Measurements from ENCODE around the gene BAMBI. TPM values are rescaled to one million over a fixed set of nuclear protein-coding genes. Genes with fewer than 3 reads are reported as not detected.
A peak's percentile ranks its signal among the peaks of the same experiment; 100 is the strongest.

Gene BAMBI, protein sequence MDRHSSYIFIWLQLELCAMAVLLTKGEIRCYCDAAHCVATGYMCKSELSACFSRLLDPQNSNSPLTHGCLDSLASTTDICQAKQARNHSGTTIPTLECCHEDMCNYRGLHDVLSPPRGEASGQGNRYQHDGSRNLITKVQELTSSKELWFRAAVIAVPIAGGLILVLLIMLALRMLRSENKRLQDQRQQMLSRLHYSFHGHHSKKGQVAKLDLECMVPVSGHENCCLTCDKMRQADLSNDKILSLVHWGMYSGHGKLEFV
- total RNA-seq (2021; fragmentation: NEBNext Ultra II Directional; extraction: Animal tissue kit (Norgen Biotek cat#: 25700)) (26.4 and 28.4 TPM in 2 replicates), polyA plus RNA-seq (2011; rRNA removed) (5.6 and 7.3 TPM in 2 replicates), polyA minus RNA-seq (2011; rRNA and poly(A)+ RNA removed) (3.6 and 4.3 TPM in 2 replicates)
- polyA plus RNA-seq (2011; cell fraction: cytosol; rRNA removed) = 6.3 TPM
- 9.8 TPM for polyA plus RNA-seq (2011; cell fraction: nucleus; rRNA removed)
- polyA plus RNA-seq (2012, experiment 1 of 2) = 11.0 to 16.9 TPM (median 14.0 TPM) in 4 replicates
- 11.2 TPM for polyA plus RNA-seq (2012, experiment 2 of 2)
- 28.3 TPM for polyA plus RNA-seq (2013, experiment 1 of 2)
- polyA plus RNA-seq (2013, experiment 2 of 2) = 37.5 TPM
- polyA minus RNA-seq (2011; cell fraction: cytosol; rRNA and poly(A)+ RNA removed) = 3.5 TPM
- polyA minus RNA-seq (2011; cell fraction: nucleus; rRNA and poly(A)+ RNA removed) = 5.9 TPM
- long read RNA-seq, experiment 1, transcript BAMBI-201 (3 exons, 1,877 nt) = major isoform, 27 of 45 reads
- long read RNA-seq, experiment 1, partial matches to known transcripts = 3 of 45 reads
- long read RNA-seq, experiment 1, other reads (novel, unspliced or antisense) = 15 of 45 reads
- long read RNA-seq, experiment 2 = 0 reads

DNA sequence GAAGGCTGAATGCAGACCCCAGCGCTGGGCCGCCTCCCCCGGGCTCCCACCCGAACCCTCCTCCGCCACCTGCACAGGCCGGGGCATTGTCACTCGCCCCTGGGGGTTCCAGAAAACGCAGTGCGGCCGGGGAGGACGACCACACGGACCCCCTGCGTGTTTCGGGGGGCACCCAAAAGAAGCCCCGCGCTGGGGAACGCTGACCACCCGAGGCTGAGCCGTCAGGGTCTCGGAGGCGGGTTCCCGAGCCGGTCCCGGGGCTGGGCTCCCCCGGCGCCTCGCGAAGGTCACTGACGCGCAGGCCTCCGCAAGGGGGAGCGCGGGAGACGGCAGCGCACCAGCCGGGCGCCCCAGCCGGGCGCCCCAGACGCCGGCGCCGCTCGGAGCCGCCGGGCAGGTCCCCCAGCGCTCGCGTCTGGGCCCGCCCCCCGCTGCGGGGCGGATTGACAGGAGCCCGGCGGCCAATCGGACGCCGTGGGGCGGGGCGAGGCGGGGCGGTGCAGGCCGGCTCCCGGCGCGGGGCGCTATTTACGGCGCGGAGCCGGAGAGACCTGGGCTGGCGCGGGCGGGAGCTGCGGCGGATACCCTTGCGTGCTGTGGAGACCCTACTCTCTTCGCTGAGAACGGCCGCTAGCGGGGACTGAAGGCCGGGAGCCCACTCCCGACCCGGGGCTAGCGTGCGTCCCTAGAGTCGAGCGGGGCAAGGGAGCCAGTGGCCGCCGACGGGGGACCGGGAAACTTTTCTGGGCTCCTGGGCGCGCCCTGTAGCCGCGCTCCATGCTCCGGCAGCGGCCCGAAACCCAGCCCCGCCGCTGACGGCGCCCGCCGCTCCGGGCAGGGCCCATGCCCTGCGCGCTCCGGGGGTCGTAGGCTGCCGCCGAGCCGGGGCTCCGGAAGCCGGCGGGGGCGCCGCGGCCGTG lies at the start of gene BAMBI:
BAMBI (plus strand) TSS at position 554 of the 920 bp plus-strand sequence. CDS start 377 bp downstream, outside the sequence.
- DNase-seq (ENCODE audit: low read depth in 1 of 2, low spot score in 2 of 2) = peak; percentile 84 to 95
- Histone ChIP-seq H3K4ac (replicated peaks; ENCODE audit: insufficient read length, low read depth, low read length) (no peak within 1 kb of the TSS), H3K36me3 (ENCODE audit: control insufficient read depth in 2 of 4, insufficient read depth in 4 of 4, low read length in 3 of 4) (peaks cover 0 to 12% (median 3%) of the 10 kb centered on the region in 4 experiments; a peak in 6 of 8 replicates), H2BK12ac (ENCODE audit: low read depth, low read length) (peak within 1 kb of the TSS; percentile 80), H3K79me2 (ENCODE audit: control insufficient read depth in 1 of 2, insufficient read depth in 2 of 2, low read length in 2 of 2) (peaks cover 16 to 44% of the 10 kb centered on the region in 2 experiments), H4K91ac (replicated peaks; ENCODE audit: insufficient read length, low read length) (no peak within 1 kb of the TSS), H2AFZ (ENCODE audit: low read length) (0 out of 2 replicates have a peak within 1 kb of the TSS, but pooled peaks have one; percentile 28), H3K18ac (ENCODE audit: extremely low read depth, low read length) (peak within 1 kb of the TSS; percentile 78), H3K4me2 (ENCODE audit: insufficient read depth in 1 of 2, low read depth in 2 of 2, low read length in 2 of 2) (peak within 1 kb of the TSS; percentile 96 to 100), H3K4me1 (replicated peaks in 1 of 4; ENCODE audit: control insufficient read depth in 3 of 4, insufficient read depth in 4 of 4, low read length in 3 of 4) (peaks cover 2 to 8% (median 5%) of the 10 kb centered on the region in 4 experiments; a peak in 4 of 7 replicates), H4K8ac (ENCODE audit: extremely low read depth, insufficient read depth, low read length) (peak within 1 kb of the TSS; percentile 90), H3K4me3 (ENCODE audit: extremely low read depth in 1 of 4, insufficient read depth in 2 of 4, low read depth in 3 of 4, low read length in 4 of 4) (peak within 1 kb of the TSS; percentile 56 to 98 (median 84)), H3K14ac (ENCODE audit: insufficient read length) (no peak within 1 kb of the TSS), H2AK5ac (ENCODE audit: low read depth, low read length) (peak within 1 kb of the TSS; percentile 70; the same call in 1 of the 2 replicates), H4K5ac (ENCODE audit: insufficient read length, low read depth, low read length) (peak within 1 kb of the TSS; percentile 34), H3K23me2 (ENCODE audit: low read depth, low read length) (peaks cover 17% of the 10 kb centered on the region; the same call in 1 of the 2 replicates), H4K20me1 (replicated peaks in 1 of 2; ENCODE audit: control insufficient read depth in 1 of 2, insufficient read depth in 2 of 2, low read length in 2 of 2) (peaks cover 12 to 16% of the 10 kb centered on the region in 2 experiments), H2BK120ac (replicated peaks; ENCODE audit: low read depth, low read length) (peak within 1 kb of the TSS; percentile 28), H2BK15ac (ENCODE audit: low read length) (no peak within 1 kb of the TSS), H3K79me1 (ENCODE audit: low read depth, low read length) (peaks cover 12% of the 10 kb centered on the region), H3K27ac (ENCODE audit: low read depth, low read length) (peak within 1 kb of the TSS; percentile 19; the same call in 1 of the 2 replicates), H3K27me3 (replicated peaks in 1 of 4; ENCODE audit: control insufficient read depth in 3 of 4, extremely low read depth in 1 of 4, insufficient read depth in 3 of 4, low read length in 3 of 4) (peaks cover 0 to 7% (median 4%) of the 10 kb centered on the region in 4 experiments; a peak in 4 of 7 replicates), H3K23ac (ENCODE audit: insufficient read length) (no peak within 1 kb of the TSS), H3K9me3 (ENCODE audit: insufficient read depth in 2 of 2, low read depth in 1 of 2, low read length in 1 of 2) (no peaks in the 10 kb centered on the region), H2BK20ac (ENCODE audit: low read length) (no peak within 1 kb of the TSS), H3K9ac (replicated peaks in 1 of 4; ENCODE audit: extremely low read depth in 1 of 4, low read depth in 3 of 4, low read length in 3 of 4) (peak within 1 kb of the TSS; percentile 63 to 90 (median 78)), H3K56ac (replicated peaks; ENCODE audit: insufficient read length, low read depth, low read length) (no peak within 1 kb of the TSS), H2BK5ac (ENCODE audit: low read depth, low read length) (no peak within 1 kb of the TSS; the same call in none of the 2 replicates)
- FAIRE-seq = no peak
- POLR2A ChIA-PET (ENCODE audit: partially characterized antibody) = interaction anchor here (0.5 to 2.9 kb wide), 10 partner anchors 9 to 458 kb away, joined by 3 to 7 read pairs (median 4); no protein-coding TSS in a partner anchor
- whole genome bisulfite sequencing, 2 experiments (ENCODE audit: extremely low coverage in 1 of 2, insufficient coverage in 1 of 2, insufficient read length in 1 of 2, insufficient replicate concordance in 2 of 2, low coverage in 1 of 2, low lambda C conversion rate in 2 of 2, missing lambda C conversion rate in 1 of 2) = 1% methylated on average over 79 of the region's 120 CpGs; no CpG with 5 or more reads in 1 of the 2 experiments
- CTCF ChIA-PET (ENCODE audit: partially characterized antibody) = interaction anchor here (0.7 to 1.3 kb wide), 2 partner anchors 9 to 315 kb away, joined by 3 to 4 read pairs; no protein-coding TSS in a partner anchor
- TF ChIP-seq PHF8 (conservative IDR thresholded peaks at IDR 0.05; ENCODE audit: low read depth, low read length) = peak; percentile 72
- TF ChIP-seq YY1 (IDR thresholded peaks at IDR 0.05; ENCODE audit: low read depth, low read length) = no peak
- TF ChIP-seq TBP (IDR thresholded peaks at IDR 0.05; ENCODE audit: low read depth, low read length) = peak; percentile 91
- no peak for TF ChIP-seq GABPA (IDR thresholded peaks at IDR 0.05; ENCODE audit: borderline replicate concordance, insufficient read depth, low read length)
- peak; percentile 78; the same call in 1 of the 2 replicates for TF ChIP-seq KDM1A (IDR thresholded peaks at IDR 0.05; ENCODE audit: borderline replicate concordance, low read length)
- peak; percentile 87 to 91 for TF ChIP-seq POLR2A (IDR thresholded peaks at IDR 0.05; ENCODE audit: control extremely low read depth in 1 of 2, low read depth in 2 of 2, low read length in 2 of 2)
- no peak for TF ChIP-seq MAFK (IDR thresholded peaks at IDR 0.05; ENCODE audit: low read depth, low read length)

All from H1 (cell line).